ENCODE data around the gene SPNS2. TPM values are rescaled to one million over a fixed set of nuclear protein-coding genes. Genes with fewer than 3 reads are reported as not detected.

The SPNS2 gene
- polyA plus RNA-seq, 1 donor from 2014 or later: 39.7 TPM

GRCh38 chr17:4460661-4461060 lies 38.0 kb upstream of the SPNS2 start:
- Histone ChIP-seq H3K79me2 (replicated peaks; ENCODE audit: insufficient read depth, low read length) (no peaks in the 10 kb centered on the region), H3K27me3 (ENCODE audit: insufficient read depth, low read depth, low read length) (no peaks in the 10 kb centered on the region), H2AFZ (ENCODE audit: low read depth, low read length) (no peak overlapping the region), H3K9me3 (ENCODE audit: low read length) (no peaks in the 10 kb centered on the region), H3K9ac (ENCODE audit: low read length) (no peak overlapping the region), H3K9me2 (ENCODE audit: insufficient read depth, low read length) (no peaks in the 10 kb centered on the region), H3F3A (ENCODE audit: insufficient read depth, low read length, poor library complexity, severe bottlenecking) (no peaks in the 10 kb centered on the region), H3K36me3 (ENCODE audit: insufficient read depth, low read length) (no peaks in the 10 kb centered on the region), H3K4me2 (ENCODE audit: low read length) (no peak overlapping the region), H3K4me3 (ENCODE audit: low read length) (no peak overlapping the region), H4K20me1 (ENCODE audit: insufficient read depth) (no peaks in the 10 kb centered on the region), H3K27ac (ENCODE audit: low read length) (no peak overlapping the region)
- TF ChIP-seq REST (IDR thresholded peaks at IDR 0.05; ENCODE audit: borderline replicate concordance) (no peak), EP300 (conservative IDR thresholded peaks at IDR 0.05; ENCODE audit: poor library complexity, severe bottlenecking) (no peak), POLR2AphosphoS5 (IDR thresholded peaks at IDR 0.05) (no peak), CTCF (IDR thresholded peaks at IDR 0.05; ENCODE audit: poor library complexity, severe bottlenecking) (no peak), MXI1 (conservative IDR thresholded peaks at IDR 0.05; ENCODE audit: poor library complexity, severe bottlenecking) (no peak), RAD21 (conservative IDR thresholded peaks at IDR 0.05) (no peak), TAF1 (IDR thresholded peaks at IDR 0.05; ENCODE audit: low read depth) (no peak), EZH2 (IDR thresholded peaks at IDR 0.05; ENCODE audit: borderline replicate concordance, insufficient read depth, low read length, poor library complexity, severe bottlenecking) (no peak), SMC3 (conservative IDR thresholded peaks at IDR 0.05; ENCODE audit: poor library complexity) (no peak)

- Histone ChIP-seq H4K20me1 (ENCODE audit: insufficient read depth) (no peaks in the 10 kb centered on the region), H3F3A (ENCODE audit: insufficient read depth, low read length, poor library complexity, severe bottlenecking) (no peaks in the 10 kb centered on the region), H3K79me2 (replicated peaks; ENCODE audit: insufficient read depth, low read length) (no peaks in the 10 kb centered on the region), H2AFZ (ENCODE audit: low read depth, low read length) (no peak overlapping the region), H3K27ac (ENCODE audit: low read length) (no peak overlapping the region), H3K4me2 (ENCODE audit: low read length) (no peak overlapping the region), H3K27me3 (ENCODE audit: insufficient read depth, low read depth, low read length) (no peaks in the 10 kb centered on the region), H3K9me2 (ENCODE audit: insufficient read depth, low read length) (no peaks in the 10 kb centered on the region), H3K9me3 (ENCODE audit: low read length) (no peaks in the 10 kb centered on the region), H3K9ac (ENCODE audit: low read length) (no peak overlapping the region), H3K4me3 (ENCODE audit: low read length) (no peak overlapping the region), H3K36me3 (ENCODE audit: insufficient read depth, low read length) (no peaks in the 10 kb centered on the region)
- TF ChIP-seq RAD21 (conservative IDR thresholded peaks at IDR 0.05): no peak
- no peak for TF ChIP-seq EP300 (conservative IDR thresholded peaks at IDR 0.05; ENCODE audit: poor library complexity, severe bottlenecking)
- TF ChIP-seq TAF1 (IDR thresholded peaks at IDR 0.05; ENCODE audit: low read depth): no peak
- no peak for TF ChIP-seq EZH2 (IDR thresholded peaks at IDR 0.05; ENCODE audit: borderline replicate concordance, insufficient read depth, low read length, poor library complexity, severe bottlenecking)
Measured at GRCh38 chr17:4463818-4464476, 34.7 kb upstream of the SPNS2 start.
